Activated CD4-positive, alpha-beta T cell treated with anti-CD3 and anti-CD28 coated beads, Interleukin-10, Interleukin-2, amounts not matched to agents 100 ng/mL and 50 ng/mL, durations not matched to agents 16 hours and 8 hours (primary cell): Measurements from ENCODE around the gene CACNA1B.
A peak's percentile ranks its signal among the peaks of the same experiment; 100 is the strongest.
"Not testable (repeated sequence)": the region's sequence is repeated elsewhere in the genome, so short reads cannot be mapped to it uniquely, and the experiment has no call there.

Source experiments
- DNase-seq: peaks from one replicate; pipeline ENCODE4 v3.0.0-alpha.2; 2020

The CACNA1B gene

GRCh38 chr9:138019514-138019913, 141.9 kb downstream of the CACNA1B start:
- DNase-seq: not testable (repeated sequence)

- no peak for DNase-seq
Measured at GRCh38 chr9:138020120-138020794, 142.7 kb downstream of the CACNA1B start.

DNA sequence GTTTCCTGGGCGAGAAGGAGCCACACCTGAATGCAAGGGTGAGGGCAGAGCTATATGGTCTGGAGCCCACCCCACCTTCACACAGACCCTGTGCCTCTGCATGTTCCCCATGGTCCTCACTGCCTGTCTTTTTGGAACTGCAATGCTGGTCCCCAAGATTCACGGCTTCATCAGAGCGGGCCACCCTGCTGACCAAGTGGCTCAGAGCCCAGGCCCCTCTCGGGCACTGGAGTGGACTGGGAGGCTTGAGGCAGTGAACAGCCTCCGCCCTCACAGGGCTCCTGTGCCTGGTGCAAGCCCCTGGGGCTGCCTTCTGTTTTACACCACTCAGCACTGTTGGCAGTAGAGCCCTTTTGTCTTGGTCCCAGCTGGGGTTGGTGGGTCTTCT, 143.2 kb downstream of the CACNA1B start:
- no peak for DNase-seq

DNA sequence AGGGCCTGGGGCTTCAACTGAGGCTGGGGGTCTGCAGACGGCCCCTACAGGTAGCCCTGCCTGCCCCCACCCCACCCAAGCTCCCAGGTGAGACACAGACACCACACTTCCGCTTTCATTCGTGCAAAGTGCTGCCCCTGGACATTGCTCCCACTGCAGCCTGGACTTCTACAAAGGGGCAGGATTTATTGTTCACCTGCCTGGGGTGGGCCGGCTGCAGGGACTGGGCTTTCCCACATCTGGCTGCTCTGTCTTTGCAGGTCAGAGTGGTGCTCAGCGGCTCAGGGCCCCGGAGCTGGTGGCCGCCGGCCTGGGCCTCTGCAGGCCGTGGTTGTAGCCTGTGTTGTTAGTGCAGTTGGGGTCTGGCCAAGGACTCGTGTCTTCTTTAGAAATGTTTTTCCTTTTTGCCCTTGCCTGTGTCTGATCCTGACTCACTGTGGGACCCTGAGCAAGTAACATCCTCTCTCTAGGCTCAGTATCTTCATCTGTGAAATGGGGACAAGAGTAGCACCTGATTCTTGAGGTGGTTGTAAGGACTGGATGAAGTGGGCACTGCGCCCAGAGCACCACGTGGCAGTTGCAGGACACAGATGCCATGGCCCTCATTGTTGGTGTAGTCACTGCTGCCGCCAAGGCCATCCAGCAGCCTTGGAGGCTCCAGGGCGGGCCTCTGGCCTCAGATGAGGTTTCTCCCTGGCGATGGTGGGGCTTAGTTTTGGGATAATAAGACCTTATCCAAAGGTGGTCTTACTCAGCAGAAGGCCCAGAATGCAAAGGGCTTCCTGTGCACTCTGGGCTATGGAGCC, 143.9 kb downstream of the CACNA1B start:
- DNase-seq: no peak

- peak; percentile 32 for DNase-seq
Measured at GRCh38 chr9:138022121-138022741, 144.6 kb downstream of the CACNA1B start.

GRCh38 chr9:138022756-138023393, 145.3 kb downstream of the CACNA1B start:
- DNase-seq: no peak

GRCh38 chr9:138023394-138024124, 146.0 kb downstream of the CACNA1B start:
- no peak for DNase-seq

DNA sequence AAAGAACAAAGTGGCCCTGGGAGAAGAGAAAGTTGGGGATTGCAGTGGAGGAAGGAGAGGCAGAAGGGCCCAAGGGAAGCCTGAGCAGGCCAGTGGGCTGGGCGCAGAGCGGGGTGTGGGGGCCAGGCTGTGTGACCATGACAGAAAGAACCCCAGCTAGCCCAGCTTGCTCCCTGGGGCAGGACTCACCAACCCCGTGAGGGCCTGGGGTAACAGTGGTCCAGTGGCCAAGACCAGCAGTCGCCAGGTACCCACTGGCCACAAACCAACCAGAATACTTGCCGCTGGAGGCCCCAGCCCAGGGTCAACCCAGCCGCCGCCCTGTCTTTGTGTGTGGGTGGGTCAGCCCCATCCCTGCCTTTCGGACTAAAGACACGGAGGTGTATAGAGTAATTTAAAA, 146.5 kb downstream of the CACNA1B start:
- DNase-seq: no peak

DNA sequence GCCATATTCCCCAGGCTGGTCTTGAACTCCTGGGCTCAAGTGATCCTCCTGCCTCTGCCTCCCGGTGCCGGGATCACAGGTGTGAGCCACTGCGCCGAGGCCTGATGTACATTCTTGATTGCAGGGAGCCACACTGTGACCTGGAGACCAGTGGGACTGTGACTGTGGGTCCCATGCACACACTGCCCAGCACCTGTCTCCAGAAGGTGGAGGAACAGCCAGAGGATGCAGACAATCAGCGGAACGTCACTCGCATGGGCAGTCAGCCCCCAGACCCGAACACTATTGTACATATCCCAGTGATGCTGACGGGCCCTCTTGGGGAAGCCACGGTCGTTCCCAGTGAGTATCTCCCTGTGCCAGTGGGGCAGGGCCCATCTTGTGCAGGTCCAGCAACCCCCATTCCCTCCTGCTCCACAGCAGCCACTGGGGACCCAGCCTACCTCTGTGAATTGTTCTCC, 147.3 kb downstream of the CACNA1B start:
- no peak for DNase-seq

DNA sequence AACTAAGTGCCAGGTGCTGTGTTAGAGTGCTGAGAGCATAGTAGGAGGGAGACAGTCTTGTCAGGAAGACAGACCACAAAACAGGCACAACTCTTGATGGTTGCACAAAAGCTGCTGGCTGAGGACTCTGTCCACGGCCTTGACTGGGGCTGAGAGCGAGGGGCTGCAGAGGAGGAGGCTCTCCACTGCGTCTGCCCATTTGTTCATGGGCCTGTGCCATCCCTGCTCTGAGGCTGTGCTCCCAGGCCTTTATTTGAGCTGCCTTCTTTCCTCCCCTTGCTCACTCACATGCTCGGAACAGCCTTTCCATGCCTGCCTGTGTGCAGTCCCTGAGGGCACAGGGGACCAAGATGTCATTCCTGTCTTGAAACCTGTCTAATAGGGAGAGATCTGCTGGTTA, 147.8 kb downstream of the CACNA1B start:
- no peak for DNase-seq

GRCh38 chr9:138025908-138026307, 148.3 kb downstream of the CACNA1B start:
- no peak for DNase-seq

GRCh38 chr9:138028596-138028995, 151.0 kb downstream of the CACNA1B start:
- no peak for DNase-seq

- no peak for DNase-seq
Measured at GRCh38 chr9:138031186-138031585, 153.6 kb downstream of the CACNA1B start.

DNA sequence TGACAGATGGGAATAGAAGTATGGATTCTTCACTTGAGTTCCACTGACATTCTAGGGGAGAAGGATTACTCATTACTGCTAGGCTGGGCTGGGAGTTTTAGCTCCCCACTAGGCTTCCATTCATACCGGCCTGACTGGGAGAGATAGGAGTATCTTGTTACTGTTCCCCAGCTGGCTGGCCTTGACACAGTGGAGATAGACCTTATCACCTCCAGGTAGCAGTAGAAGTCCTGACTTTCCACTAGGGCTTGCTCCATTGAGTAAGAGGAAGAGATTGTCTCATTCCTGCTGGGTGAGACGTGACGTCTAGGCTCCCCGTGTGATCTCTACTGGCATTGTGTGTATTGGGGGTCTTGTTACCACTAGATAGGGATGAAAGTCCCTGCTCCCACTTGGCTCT, 156.4 kb downstream of the CACNA1B start:
- no peak for DNase-seq

GRCh38 chr9:138037140-138037539, 159.6 kb downstream of the CACNA1B start:
- DNase-seq: no peak

GRCh38 chr9:138038244-138038671, 160.7 kb downstream of the CACNA1B start:
- DNase-seq: no peak

DNA sequence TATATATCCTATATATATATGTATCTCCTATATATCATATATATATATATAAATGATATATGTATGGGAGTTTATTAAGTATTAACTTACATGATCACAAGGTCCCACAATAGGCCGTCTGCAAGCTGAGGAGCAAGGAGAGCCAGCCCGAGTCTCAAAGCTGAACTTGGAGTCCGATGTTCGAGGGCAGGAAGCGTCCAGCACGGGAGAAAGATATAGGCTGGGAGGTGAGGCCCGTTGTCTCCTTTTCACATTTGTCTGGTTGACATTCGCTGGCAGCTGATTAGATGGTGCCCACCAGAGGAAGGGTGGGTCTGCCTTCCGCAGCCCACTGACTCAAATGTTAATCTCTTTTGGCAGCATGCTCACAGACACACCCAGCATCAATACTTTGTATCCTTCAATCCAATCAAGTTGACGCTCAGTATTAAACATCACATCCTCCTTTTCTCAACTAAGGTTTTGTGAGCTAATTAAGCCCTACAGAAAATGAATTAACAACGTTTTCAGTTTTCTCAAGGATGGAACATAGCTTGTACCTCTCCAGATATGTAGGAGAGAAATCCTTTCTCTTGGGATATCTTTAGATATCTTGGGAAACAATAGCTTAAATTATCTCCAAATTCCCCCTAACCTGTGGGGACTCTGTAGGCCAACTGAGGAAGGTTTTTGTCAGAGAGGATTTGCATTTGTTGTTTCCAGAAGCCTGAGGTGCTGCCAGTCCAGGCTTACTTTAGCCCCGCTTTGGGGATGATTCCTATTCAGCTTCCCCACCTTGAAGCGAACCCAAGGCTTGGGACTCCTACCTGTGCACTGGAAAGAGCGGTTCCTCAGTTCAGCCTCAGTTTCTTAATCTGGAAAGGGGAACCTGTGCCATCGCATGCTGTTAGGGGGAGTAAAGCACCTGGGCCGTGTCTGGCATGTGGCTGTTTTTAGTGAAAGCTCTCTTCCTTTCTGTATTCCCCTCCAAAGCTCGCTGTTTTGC, 163.2 kb downstream of the CACNA1B start:
- DNase-seq: no peak

DNA sequence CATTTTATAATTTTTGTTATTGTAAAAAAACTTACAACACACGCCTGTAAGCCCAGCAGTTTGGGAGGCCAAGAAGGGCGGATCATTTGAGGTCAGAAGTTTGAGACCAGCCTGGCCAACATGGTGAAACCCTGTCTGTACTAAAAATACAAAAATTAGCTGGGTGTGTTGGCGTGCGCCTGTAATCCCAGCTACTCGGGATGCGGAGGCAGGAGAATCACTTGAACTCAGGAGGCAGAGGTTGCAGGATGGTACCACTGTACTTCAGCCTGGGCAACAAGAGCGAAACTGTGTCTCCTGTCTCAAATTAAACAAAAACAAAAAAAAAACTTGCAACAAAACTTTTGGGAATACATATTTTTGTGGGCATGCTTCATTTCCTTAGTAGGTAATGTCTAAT, 164.6 kb downstream of the CACNA1B start:
- DNase-seq: no peak

DNA sequence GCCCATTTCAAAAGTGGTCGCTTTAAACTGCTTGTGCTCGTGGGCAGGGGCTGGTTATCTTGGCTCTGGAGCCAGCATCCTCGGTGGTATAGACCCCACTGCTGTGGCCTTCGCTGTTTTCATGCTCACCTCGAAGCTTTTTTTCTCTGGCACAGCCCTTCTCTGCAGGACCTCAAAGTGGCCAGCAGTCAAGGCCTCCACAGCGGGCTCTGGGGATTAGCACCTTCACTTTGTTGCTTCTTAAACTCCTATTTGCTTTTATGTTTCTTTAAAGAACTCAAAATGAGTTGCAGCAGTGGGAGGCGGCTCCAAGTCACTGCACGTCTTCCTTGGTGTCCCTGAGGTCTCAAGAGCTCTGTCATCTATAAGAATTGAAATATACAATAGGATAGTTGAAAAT, 165.1 kb downstream of the CACNA1B start:
- DNase-seq: no peak

DNA sequence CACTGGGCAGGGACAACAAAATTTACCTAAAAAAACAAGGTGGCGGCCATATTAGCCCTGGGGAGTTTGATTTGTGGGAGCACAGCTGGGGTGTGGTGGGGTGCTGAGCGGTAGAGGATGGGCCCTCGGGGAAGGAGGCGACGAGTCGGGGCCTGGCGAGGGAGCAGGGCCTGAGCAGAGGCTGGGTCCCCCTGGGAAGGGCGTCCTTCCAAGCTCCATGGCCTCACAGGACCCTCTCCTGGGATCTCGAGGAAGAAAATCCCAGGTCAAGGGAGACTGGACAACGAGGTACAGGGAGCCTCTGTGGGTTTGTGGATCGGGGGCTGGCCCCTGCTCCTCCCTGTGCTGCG, 165.5 kb downstream of the CACNA1B start:
- DNase-seq: no peak
